ENCODE measurements around the gene SPEM2. TPM values are rescaled to one million over a fixed set of nuclear protein-coding genes. Genes with fewer than 3 reads are reported as not detected.
A peak's percentile ranks its signal among the peaks of the same experiment; 100 is the strongest.

The SPEM2 gene
- total RNA-seq, 3 donors from 2014 or later = not detected

- no peak for ATAC-seq
- Mint-ChIP-seq H3K36me3 (ENCODE audit: insufficient read depth) (no peaks in the 10 kb centered on the region), H3K27me3 (ENCODE audit: low read depth) (peaks cover 52% of the 10 kb centered on the region), H3K4me1 (ENCODE audit: low read depth) (peaks cover 35% of the 10 kb centered on the region), H3K9me3 (no peaks in the 10 kb centered on the region), H3K4me3 (peak within 1 kb of the TSS; percentile 74)
- DNase-seq = no peak
Measured at GRCh38 chr17:7439462-7440112, 14.2 kb downstream of the SPEM2 start, which contains the start of gene FGF11. FGF11 (plus strand) TSS chr17:7439512; CDS start chr17:7439621, 109 bp downstream.

GRCh38 chr17:7440113-7440833 lies 14.9 kb downstream of the SPEM2 start:
- H3K9me3 Mint-ChIP-seq = no peaks in the 10 kb centered on the region
- peak overlapping the region; percentile 74 for H3K4me3 Mint-ChIP-seq
- ATAC-seq (no peak), DNase-seq (peak; percentile 30)
- peaks cover 57% of the 10 kb centered on the region for H3K27me3 Mint-ChIP-seq (ENCODE audit: low read depth)
- H3K4me1 Mint-ChIP-seq (ENCODE audit: low read depth) = peaks cover 34% of the 10 kb centered on the region
- no peaks in the 10 kb centered on the region for H3K36me3 Mint-ChIP-seq (ENCODE audit: insufficient read depth)

- H3K4me3 Mint-ChIP-seq = peak overlapping the region; percentile 74
- H3K27me3 Mint-ChIP-seq (ENCODE audit: low read depth) = peaks cover 63% of the 10 kb centered on the region
- H3K4me1 Mint-ChIP-seq (ENCODE audit: low read depth) = peaks cover 37% of the 10 kb centered on the region
- no peaks in the 10 kb centered on the region for H3K9me3 Mint-ChIP-seq
- DNase-seq (no peak), ATAC-seq (no peak)
- H3K36me3 Mint-ChIP-seq (ENCODE audit: insufficient read depth) = no peaks in the 10 kb centered on the region
Measured at GRCh38 chr17:7440834-7441195, 15.4 kb downstream of the SPEM2 start.

DNA sequence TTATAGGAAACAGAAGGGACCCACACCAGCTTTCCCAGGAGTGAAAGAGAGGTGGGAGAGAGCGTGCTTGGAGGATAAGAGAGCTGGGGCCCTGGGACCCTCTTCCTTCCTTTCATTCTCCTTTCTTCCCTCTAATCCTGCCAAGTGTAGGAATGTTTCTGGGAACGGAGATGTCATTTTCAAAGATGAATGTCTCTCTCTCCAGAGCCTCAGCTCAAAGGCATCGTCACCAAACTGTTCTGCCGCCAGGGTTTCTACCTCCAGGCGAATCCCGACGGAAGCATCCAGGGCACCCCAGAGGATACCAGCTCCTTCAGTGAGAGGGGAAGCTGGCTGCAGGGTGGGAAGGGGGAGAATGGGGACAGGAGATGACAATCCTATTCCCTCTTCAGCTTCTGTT lies 15.8 kb downstream of the SPEM2 start:
- H3K9me3 Mint-ChIP-seq = no peaks in the 10 kb centered on the region
- ATAC-seq (no peak), DNase-seq (no peak)
- H3K4me1 Mint-ChIP-seq (ENCODE audit: low read depth) = peaks cover 37% of the 10 kb centered on the region
- no peaks in the 10 kb centered on the region for H3K36me3 Mint-ChIP-seq (ENCODE audit: insufficient read depth)
- peaks cover 65% of the 10 kb centered on the region for H3K27me3 Mint-ChIP-seq (ENCODE audit: low read depth)
- H3K4me3 Mint-ChIP-seq = no peak overlapping the region

DNA sequence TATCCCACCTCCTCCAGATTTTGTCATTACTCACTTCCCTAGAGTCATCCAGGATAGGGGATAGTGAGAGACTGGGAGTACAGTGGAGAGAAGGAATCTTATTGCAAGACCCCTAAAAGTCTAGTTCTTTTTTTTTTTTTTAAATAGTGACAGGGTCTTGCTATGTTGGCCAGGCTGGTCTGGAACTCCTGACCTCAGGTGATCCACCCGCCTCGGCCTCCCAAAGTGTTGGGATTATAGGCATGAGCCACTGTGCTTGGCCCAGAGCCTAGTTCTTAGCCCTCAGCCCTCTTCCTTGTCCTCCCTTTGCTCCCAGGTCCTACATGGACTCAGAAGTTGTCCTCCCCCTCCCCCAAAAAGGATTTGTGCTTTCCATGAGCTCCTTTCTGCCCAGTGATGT lies 16.7 kb downstream of the SPEM2 start:
- H3K9me3 Mint-ChIP-seq = no peaks in the 10 kb centered on the region
- peaks cover 37% of the 10 kb centered on the region for H3K4me1 Mint-ChIP-seq (ENCODE audit: low read depth)
- H3K27me3 Mint-ChIP-seq (ENCODE audit: low read depth) = peaks cover 68% of the 10 kb centered on the region
- no peaks in the 10 kb centered on the region for H3K36me3 Mint-ChIP-seq (ENCODE audit: insufficient read depth)
- no peak for DNase-seq
- ATAC-seq = no peak
- no peak overlapping the region for H3K4me3 Mint-ChIP-seq

- DNase-seq (no peak), ATAC-seq (no peak)
- H3K27me3 Mint-ChIP-seq (ENCODE audit: low read depth) = peaks cover 72% of the 10 kb centered on the region
- peaks cover 30% of the 10 kb centered on the region for H3K4me1 Mint-ChIP-seq (ENCODE audit: low read depth)
- no peak overlapping the region for H3K4me3 Mint-ChIP-seq
- H3K36me3 Mint-ChIP-seq (ENCODE audit: insufficient read depth) = peaks cover 2% of the 10 kb centered on the region
- H3K9me3 Mint-ChIP-seq = no peaks in the 10 kb centered on the region
Measured at GRCh38 chr17:7443499-7444485, 18.4 kb downstream of the SPEM2 start.

GRCh38 chr17:7444682-7445618 lies 19.5 kb downstream of the SPEM2 start, which contains the start of gene CHRNB1:
CHRNB1 (plus strand) TSS chr17:7445061; CDS start chr17:7445128, 67 bp downstream.
- Mint-ChIP-seq H3K4me1 (ENCODE audit: low read depth) (peaks cover 26% of the 10 kb centered on the region), H3K27me3 (ENCODE audit: low read depth) (peaks cover 67% of the 10 kb centered on the region), H3K36me3 (ENCODE audit: insufficient read depth) (peaks cover 3% of the 10 kb centered on the region), H3K4me3 (peak within 1 kb of the TSS; percentile 72), H3K9me3 (no peaks in the 10 kb centered on the region)
- ATAC-seq (peak; percentile 16 to 18), DNase-seq (no peak)

DNA sequence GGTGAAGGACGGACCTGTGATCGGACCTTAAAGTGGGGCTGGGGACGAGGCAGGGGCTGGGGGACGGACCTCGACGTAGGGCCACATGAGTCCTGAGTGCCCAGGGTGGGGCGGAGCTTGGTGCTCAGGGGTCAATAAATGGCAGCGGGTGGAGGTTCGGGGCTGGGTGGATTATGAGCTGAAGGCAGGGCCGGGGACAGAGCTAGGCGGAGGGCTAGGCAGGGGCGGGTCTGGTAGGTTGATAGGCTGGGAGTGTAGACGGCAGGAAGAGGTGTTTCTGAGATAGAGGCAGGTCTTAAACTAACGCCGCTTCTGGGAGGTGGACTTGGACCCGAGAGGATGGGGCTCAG lies 20.2 kb downstream of the SPEM2 start:
- Mint-ChIP-seq H3K9me3 (no peaks in the 10 kb centered on the region), H3K27me3 (ENCODE audit: low read depth) (peaks cover 60% of the 10 kb centered on the region), H3K4me1 (ENCODE audit: low read depth) (peaks cover 20% of the 10 kb centered on the region), H3K36me3 (ENCODE audit: insufficient read depth) (peaks cover 3% of the 10 kb centered on the region), H3K4me3 (peak overlapping the region; percentile 72)
- no peak for DNase-seq
- peak; percentile 83 for ATAC-seq

DNA sequence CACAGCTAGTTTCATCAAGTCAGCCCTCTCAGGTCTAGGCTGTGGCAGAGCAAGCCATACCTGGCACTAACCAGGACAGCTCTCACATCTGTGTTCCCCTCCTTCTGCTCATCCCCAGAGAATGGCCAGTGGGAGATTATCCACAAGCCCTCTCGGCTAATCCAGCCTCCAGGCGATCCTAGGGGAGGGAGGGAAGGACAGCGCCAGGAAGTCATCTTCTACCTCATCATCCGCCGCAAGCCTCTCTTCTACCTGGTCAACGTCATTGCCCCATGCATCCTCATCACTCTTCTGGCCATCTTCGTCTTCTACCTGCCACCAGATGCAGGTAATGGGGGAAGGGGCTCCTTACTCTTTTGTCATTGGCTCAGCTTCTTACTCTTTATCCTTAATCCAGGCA lies 23.0 kb downstream of the SPEM2 start:
- Mint-ChIP-seq H3K27me3 (ENCODE audit: low read depth) (peaks cover 35% of the 10 kb centered on the region), H3K36me3 (ENCODE audit: insufficient read depth) (peaks cover 3% of the 10 kb centered on the region), H3K4me3 (no peak overlapping the region), H3K4me1 (ENCODE audit: low read depth) (peaks cover 17% of the 10 kb centered on the region), H3K9me3 (no peaks in the 10 kb centered on the region)
- ATAC-seq = no peak
- no peak for DNase-seq

DNA sequence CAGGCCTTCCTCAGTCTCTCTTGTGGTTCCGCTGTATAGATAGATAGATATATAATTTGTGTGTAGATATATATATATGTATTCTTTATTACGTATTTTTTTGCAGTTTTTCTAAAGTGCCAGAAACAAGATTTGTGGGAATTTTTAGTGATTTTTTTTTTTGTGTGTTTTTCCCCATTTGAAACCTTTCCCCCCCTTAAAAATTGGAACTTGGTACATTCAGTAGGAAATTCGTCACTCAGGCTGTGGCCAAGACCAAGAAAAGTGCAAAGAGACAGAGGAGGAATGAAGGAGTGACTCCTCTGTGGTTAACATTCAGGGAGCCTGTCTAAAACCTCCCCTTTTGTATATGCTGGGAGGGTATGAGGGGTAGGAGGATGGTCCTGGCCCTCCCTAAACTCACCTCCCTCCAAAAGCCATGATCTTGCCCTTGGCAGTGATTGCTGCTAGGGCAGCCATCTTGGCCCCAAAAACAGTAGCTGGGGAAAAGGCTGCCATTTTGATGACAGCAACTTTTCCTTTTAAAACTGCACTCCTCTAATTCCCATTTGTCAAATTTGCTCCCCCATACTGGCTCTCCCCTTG lies 34.6 kb downstream of the SPEM2 start:
- ATAC-seq = no peak
- Mint-ChIP-seq H3K27me3 (ENCODE audit: low read depth) (no peaks in the 10 kb centered on the region), H3K36me3 (ENCODE audit: insufficient read depth) (peaks cover 4% of the 10 kb centered on the region), H3K4me1 (ENCODE audit: low read depth) (peaks cover 11% of the 10 kb centered on the region), H3K4me3 (no peak overlapping the region), H3K9me3 (no peaks in the 10 kb centered on the region)
- no peak for DNase-seq

GRCh38 chr17:7460850-7461660 lies 35.6 kb downstream of the SPEM2 start:
- no peak for DNase-seq
- H3K27me3 Mint-ChIP-seq (ENCODE audit: low read depth) = no peaks in the 10 kb centered on the region
- no peaks in the 10 kb centered on the region for H3K9me3 Mint-ChIP-seq
- no peak overlapping the region for H3K4me3 Mint-ChIP-seq
- H3K4me1 Mint-ChIP-seq (ENCODE audit: low read depth) = peaks cover 6% of the 10 kb centered on the region
- ATAC-seq = no peak
- H3K36me3 Mint-ChIP-seq (ENCODE audit: insufficient read depth) = peaks cover 4% of the 10 kb centered on the region

DNA sequence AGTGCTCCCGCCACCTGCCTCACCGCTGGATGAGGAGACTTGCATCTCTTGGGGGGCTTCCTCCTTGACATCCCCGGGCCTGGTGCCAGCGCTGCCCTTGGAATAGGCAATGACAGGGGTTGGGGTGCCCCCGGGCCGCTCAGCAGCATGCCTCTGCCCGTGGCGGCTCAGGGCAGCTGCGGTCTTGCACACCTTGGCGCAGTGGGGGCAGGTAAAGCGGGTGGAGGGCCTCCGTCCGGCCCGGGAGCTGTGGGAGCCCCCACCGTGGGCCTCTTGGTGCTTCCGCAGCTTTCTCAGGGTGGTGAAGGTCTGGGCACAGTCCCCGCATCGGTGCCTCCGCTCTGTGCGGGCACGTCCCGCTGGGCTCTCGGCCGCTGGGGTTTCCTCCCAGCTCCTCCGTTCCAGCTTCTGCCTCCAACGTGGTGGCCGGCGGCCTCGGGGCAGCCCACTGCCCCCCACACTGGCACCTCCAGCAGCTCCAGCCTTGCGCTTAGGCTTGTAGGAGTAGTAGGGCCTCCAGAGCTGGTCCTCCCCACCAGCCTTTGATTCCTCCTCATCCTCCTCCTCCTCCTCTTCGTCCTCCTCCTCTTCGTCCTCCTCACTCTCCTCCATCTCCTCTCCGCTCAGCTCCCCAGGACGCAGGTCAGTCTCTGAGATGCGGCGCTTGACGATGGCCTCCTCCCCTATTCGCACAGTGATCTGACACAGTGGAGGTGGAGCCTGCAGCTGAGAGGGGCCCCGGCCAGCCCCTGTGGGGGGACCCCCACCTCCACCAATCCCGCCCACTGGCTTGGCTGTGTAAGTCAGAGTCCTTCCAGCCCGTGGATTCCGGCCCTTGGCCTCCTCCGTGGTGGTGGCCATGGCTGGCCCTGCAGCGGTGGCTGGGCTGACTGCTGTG lies 37.3 kb downstream of the SPEM2 start:
- ATAC-seq = no peak
- H3K36me3 Mint-ChIP-seq (ENCODE audit: insufficient read depth) = peaks cover 4% of the 10 kb centered on the region
- no peak overlapping the region for H3K4me3 Mint-ChIP-seq
- H3K4me1 Mint-ChIP-seq (ENCODE audit: low read depth) = peaks cover 3% of the 10 kb centered on the region
- no peaks in the 10 kb centered on the region for H3K27me3 Mint-ChIP-seq (ENCODE audit: low read depth)
- no peaks in the 10 kb centered on the region for H3K9me3 Mint-ChIP-seq
- no peak for DNase-seq

Measured in activated T-cell treated with anti-CD3 and anti-CD28 coated beads, Interleukin-2, amount 50 U/mL, for 4 hours (primary cell).